Mesodermal cell (in vitro differentiated cells): ENCODE data around the gene LFNG.
"Not testable (repeated sequence)": the region's sequence is repeated elsewhere in the genome, so short reads cannot be mapped to it uniquely, and the experiment has no call there.

ENCODE experiments used
- H3K27ac ChIP-seq: 2 replicates; pipeline ENCODE4 v1.7.0; 2013; ENCODE audit warnings: mild to moderate bottlenecking, low read depth, low read length, moderate library complexity; ENCODE audit not compliant: severe bottlenecking
- H3K36me3 ChIP-seq: 2 replicates; pipeline ENCODE4 v1.7.1; 2013; ENCODE audit warnings: mild to moderate bottlenecking, low read length, moderate library complexity; ENCODE audit not compliant: control insufficient read depth, insufficient read depth
- H3K4me1 ChIP-seq: one replicate; pipeline ENCODE4 v1.7.1; 2013; ENCODE audit warnings: mild to moderate bottlenecking, low read length; ENCODE audit not compliant: insufficient read depth, control insufficient read depth, poor library complexity, severe bottlenecking
- H3K4me3 ChIP-seq: 2 replicates; pipeline ENCODE4 v1.7.0; 2013; ENCODE audit warnings: low read length, control low read depth, mild to moderate bottlenecking; ENCODE audit not compliant: insufficient read depth, poor library complexity, severe bottlenecking; ENCODE audit errors: extremely low read depth
- H3K9me3 ChIP-seq: 2 replicates; pipeline ENCODE4 v1.7.1; 2013; ENCODE audit warnings: mild to moderate bottlenecking, low read length, moderate library complexity; ENCODE audit not compliant: control insufficient read depth
- WGBS, 2 experiments: methylation state at CpG; one replicate each; pipeline ENCODE4 v1.1.5; 2013; ENCODE audit warnings: missing lambda C conversion rate in 2 of 2; ENCODE audit not compliant: insufficient coverage in 2 of 2; 5-methylcytosine and 5-hydroxymethylcytosine counted together

LFNG gene

DNA sequence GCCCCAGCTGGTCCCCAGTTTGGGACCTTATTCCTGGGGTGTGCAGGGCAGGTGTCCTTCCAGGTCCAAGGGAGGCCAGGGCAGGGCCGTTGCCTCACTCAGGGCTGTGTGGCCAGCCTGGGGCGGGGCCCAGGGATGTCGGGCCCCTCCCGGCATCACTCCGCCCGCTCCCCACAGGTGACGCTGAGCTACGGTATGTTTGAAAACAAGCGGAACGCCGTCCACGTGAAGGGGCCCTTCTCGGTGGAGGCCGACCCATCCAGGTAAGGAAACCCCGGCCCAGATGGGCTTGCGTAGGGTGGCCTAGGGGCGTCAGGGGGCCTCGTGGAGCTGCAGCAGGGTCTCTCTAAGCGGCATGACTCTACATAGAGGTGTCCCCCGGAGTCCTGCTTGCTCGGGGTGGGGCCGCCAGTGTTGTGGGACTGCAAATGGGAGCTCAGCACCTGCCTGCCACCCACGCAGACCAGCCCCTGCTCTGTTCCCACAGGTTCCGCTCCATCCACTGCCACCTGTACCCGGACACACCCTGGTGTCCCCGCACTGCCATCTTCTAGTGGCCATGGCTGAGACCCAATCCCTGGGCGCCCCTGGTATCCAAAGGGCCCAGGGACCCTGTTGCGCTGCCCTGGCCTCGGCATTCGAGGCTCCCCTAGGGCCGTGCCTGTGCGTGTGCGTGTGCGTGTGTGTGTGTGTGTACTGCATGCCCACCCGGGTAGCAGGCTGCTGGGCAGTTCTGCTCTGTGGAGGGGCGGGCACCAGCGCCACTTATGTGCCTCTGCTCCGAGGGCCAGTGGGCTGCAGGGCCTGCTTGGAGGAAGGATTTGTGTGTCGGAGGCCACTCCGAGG is 7.3 kb downstream of the LFNG start:
- Histone ChIP-seq H3K9me3 (no peaks in the 10 kb centered on the region), H3K4me3 (no peak overlapping the region), H3K27ac (no peak overlapping the region), H3K4me1 (peaks cover 63% of the 10 kb centered on the region), H3K36me3 (peaks cover 31% of the 10 kb centered on the region)
- 96% methylated on average over 35 to 39 of the region's 40 CpGs for WGBS, 2 experiments

DNA sequence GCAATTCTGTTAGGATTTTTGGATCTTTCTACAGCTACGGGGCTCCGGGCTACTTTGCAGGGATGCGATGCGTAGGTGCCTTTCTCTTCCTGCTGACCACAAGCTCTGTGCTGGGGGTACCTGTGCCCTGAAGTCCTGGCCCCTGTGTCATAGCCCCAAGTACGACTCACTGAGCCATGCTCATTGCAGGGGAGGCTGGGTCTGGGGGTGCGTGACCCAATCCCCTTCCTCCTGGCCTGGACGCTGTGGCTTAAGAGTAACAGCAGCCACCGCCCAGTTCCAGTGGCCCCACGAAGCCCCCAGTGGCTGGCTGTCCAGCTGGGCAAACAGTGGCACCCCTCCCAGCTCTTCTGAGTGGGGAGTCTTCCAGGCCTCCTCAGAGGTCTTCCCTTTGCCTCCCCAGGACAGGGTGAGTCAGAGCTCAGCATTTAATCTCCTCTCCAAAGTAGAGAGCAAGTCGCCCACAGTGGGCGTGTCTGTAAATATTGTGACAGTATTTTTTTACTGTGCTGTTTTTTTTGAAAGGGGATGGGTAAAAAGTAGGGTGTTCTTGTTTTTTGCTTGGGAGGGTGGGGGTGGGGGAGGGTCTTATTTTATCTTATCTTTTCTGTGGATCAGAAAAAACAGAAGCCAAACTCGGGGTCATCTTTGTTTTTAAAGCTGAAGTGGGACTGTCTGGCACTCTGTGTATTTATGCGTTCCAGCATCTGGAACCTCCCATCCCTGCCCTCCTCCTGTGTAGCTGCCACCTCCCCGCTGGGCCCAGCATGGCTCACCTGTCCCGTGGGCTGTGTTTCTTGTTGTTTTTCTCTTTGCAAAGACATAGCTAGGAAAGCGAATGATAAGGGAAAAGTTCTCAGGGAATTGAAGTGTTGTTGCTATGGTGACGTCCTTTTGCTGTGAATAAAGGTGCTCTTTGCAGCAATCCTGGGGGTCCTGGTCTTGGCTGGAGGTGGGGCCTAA is 8.2 kb downstream of the LFNG start:
- Histone ChIP-seq H3K4me3 (no peak overlapping the region), H3K36me3 (peaks cover 31% of the 10 kb centered on the region), H3K9me3 (no peaks in the 10 kb centered on the region), H3K27ac (no peak overlapping the region), H3K4me1 (peaks cover 54% of the 10 kb centered on the region)
- 83 to 84% methylated on average over 12 to 14 of the region's 17 CpGs for WGBS, 2 experiments

- H3K27ac ChIP-seq: no peak overlapping the region
- H3K4me3 ChIP-seq: no peak overlapping the region
- WGBS, 2 experiments: 93 to 94% methylated on average over 18 of the region's 18 CpGs
- H3K9me3 ChIP-seq: no peaks in the 10 kb centered on the region
- H3K4me1 ChIP-seq: peaks cover 46% of the 10 kb centered on the region
- peaks cover 31% of the 10 kb centered on the region for H3K36me3 ChIP-seq
Observed at GRCh38 chr7:2528481-2529095, 9.0 kb downstream of the LFNG start.

GRCh38 chr7:2529161-2530070 is 9.8 kb downstream of the LFNG start:
- peak overlapping the region; percentile 23 for H3K27ac ChIP-seq
- peaks cover 39% of the 10 kb centered on the region for H3K4me1 ChIP-seq
- H3K36me3 ChIP-seq: peaks cover 31% of the 10 kb centered on the region
- WGBS, 2 experiments: 87 to 94% methylated on average over 25 to 26 of the region's 30 CpGs
- H3K9me3 ChIP-seq: no peaks in the 10 kb centered on the region
- H3K4me3 ChIP-seq: no peak overlapping the region

DNA sequence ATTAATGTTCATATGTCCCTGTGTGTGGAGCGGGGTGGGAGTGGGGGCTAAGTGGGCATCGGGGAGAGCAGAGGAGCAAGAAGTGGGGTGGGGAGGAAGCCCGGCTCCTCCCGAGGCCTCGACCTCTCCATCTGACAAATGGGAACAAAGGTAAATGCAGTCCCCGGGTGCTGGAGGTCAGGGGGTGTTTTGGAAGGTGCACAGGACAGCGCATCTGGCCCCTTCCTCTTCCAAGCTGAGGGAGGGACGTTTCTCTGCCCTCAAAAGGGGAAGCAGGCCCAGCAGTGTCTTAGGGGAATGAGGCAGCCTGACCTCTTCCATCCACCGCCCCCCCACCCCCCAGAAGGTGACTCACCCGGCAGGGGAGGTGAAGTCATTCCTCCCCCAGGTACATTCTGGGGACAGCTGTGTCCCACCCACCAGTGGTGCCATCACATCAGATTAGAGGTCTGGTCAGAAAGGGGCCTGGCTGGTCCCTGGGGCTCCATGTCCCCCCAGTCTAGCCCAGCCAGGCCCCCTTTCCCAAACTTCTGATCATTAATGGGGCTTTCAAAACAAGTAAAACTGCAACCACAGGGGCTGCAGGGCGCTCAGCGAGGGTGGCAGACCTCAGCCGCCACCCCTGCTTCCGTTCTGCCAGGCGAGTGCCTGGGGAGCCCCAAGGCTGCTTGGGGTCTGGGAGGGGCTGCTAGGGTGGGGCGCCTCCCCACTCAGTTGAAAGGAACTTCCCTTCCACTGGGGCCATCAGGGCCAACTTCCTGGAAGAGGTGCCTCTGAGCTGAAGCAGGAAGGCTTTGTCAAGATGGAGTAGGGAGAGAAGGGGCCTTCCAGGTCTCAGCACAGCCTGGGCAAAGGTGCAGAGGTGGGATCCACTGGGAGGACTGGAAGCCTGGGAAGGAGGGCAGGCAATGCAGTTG is 10.8 kb downstream of the LFNG start:
- no peaks in the 10 kb centered on the region for H3K9me3 ChIP-seq
- no peak overlapping the region for H3K4me3 ChIP-seq
- peaks cover 36% of the 10 kb centered on the region for H3K4me1 ChIP-seq
- WGBS, 2 experiments: 92 to 93% methylated on average over 6 to 13 of the region's 16 CpGs
- H3K36me3 ChIP-seq: peaks cover 28% of the 10 kb centered on the region
- peak overlapping the region; percentile 41 for H3K27ac ChIP-seq

DNA sequence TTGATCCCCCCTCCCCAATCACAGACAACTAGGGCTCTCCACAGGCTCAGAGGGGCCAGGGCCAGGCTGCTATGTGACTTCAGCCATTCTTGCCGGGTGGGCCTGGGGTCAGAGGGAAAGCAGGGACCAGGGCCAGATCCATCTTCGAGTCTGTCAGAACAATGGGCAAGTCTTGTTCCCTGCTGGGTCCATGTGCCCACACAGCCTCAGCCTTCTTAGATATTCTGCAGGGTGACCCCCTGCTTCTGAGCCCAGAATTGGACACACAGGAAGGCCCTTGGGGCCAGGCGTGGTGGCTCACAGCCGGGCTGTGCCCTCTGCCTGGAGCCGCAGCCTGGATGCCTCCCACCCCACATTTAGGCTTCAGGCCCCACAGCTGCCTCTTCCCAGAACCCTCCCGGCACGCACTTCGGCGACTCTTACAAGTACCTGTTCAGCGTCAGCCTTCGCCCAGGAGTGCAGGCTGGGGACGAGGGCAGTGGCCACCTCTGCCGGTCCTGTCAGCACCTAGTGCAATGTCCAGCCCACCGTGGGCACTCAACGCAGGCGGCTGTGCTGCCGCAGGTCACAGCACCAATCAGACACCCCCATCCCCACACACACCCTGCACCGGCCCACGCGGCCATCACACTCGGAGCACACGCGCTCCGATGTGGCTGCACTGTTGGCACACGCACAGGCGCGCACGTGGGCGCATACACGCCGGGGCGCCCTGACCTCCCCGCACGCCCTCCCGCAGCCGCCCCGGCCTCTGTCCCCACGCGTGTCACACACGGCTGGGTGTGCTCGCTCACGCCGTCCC is 11.6 kb downstream of the LFNG start:
- WGBS, 2 experiments: 88 to 94% methylated on average over 6 to 25 of the region's 43 CpGs
- peaks cover 36% of the 10 kb centered on the region for H3K4me1 ChIP-seq
- H3K9me3 ChIP-seq, H3K4me3 ChIP-seq: not testable (repeated sequence)
- peaks cover 24% of the 10 kb centered on the region for H3K36me3 ChIP-seq
- H3K27ac ChIP-seq: peak overlapping the region; percentile 41

- peaks cover 18% of the 10 kb centered on the region for H3K36me3 ChIP-seq
- not testable (repeated sequence) for H3K9me3 ChIP-seq, H3K4me3 ChIP-seq, H3K27ac ChIP-seq
- H3K4me1 ChIP-seq: peaks cover 36% of the 10 kb centered on the region
- WGBS, 2 experiments: 95 to 100% methylated on average over 3 to 7 of the region's 17 CpGs
Observed at GRCh38 chr7:2531796-2532110, 12.2 kb downstream of the LFNG start.

DNA sequence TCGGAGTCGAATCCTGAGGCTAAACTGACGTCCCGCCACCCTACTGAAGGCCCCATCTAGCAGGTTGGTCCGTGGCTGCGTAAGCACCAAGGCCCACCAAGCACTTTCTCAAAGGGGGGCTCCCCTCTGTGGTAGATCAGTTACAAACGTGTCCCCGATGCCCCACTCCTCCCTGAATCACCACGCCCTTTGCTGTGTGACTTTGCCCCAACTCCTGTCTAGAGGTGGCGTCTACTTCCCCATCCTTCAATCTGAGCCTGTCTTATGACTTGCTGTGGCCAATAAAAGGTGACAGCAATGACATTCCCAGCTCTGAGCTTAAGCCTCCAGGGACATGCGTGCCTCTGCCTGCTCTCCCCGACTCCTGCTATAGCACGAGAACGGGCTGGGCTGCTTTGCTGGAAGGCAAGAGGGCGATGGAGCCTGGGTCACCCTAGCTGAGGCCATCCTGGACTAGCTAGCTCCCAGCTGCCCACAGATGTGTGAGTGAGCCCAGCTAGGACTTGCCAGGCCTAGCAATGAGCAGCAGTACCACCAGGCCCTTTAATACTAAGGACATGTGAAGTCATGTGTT is 12.7 kb downstream of the LFNG start:
- peaks cover 13% of the 10 kb centered on the region for H3K36me3 ChIP-seq
- not testable (repeated sequence) for H3K4me3 ChIP-seq, H3K9me3 ChIP-seq, H3K27ac ChIP-seq
- peaks cover 35% of the 10 kb centered on the region for H3K4me1 ChIP-seq
- 96 to 100% methylated on average over 5 to 12 of the region's 15 CpGs for WGBS, 2 experiments
